MCF 10A (cell line): ENCODE results near the gene FBXW7. TPM values are rescaled to one million over a fixed set of nuclear protein-coding genes. Genes with fewer than 3 reads are reported as not detected.

Experiments used
- BruUV-seq: library from RNA; stranded (reverse); fragments of 400-500 nt; replicated peaks from 2 replicates; lab custom pipeline; 2021; lab: Mats Ljungman, UMichigan
- CTCF ChIA-PET: fragments of 300-600 bp; sonication (Branson Sonifier 250); formaldehyde crosslinking; extraction: SDS; loops from one replicate; lab custom pipeline; 2021; ENCODE audit warnings: antibody characterized with exemption, inconsistent platforms; lab: Yijun Ruan, JAX
- POLR2A ChIA-PET: fragments of 300-600, 350-650 bp; sonication (Branson Sonifier 250); formaldehyde crosslinking; extraction: SDS; loops from one replicate; lab custom pipeline; 2020; ENCODE audit warnings: antibody characterized with exemption, inconsistent platforms; lab: Yijun Ruan, JAX
- DNase-seq: peaks from one replicate; pipeline ENCODE4 v3.0.0-alpha.2; 2018; ENCODE audit not compliant: unreplicated experiment
- H3K27ac Mint-ChIP-seq: one replicate; pipeline ENCODE4 v1.8.0; 2022; ENCODE audit warnings: mild to moderate bottlenecking, low read depth, mixed read lengths; ENCODE audit not compliant: unreplicated experiment
- H3K27me3 Mint-ChIP-seq: one replicate; pipeline ENCODE4 v1.8.0; 2022; ENCODE audit warnings: mixed read lengths; ENCODE audit not compliant: insufficient read depth, unreplicated experiment
- H3K36me3 Mint-ChIP-seq: one replicate; pipeline ENCODE4 v1.8.0; 2022; ENCODE audit warnings: mild to moderate bottlenecking, moderate library complexity, mixed read lengths; ENCODE audit not compliant: insufficient read depth, unreplicated experiment
- H3K4me1 Mint-ChIP-seq: one replicate; pipeline ENCODE4 v1.8.0; 2022; ENCODE audit warnings: mixed read lengths; ENCODE audit not compliant: insufficient read depth, unreplicated experiment
- H3K4me3 Mint-ChIP-seq: one replicate; pipeline ENCODE4 v1.8.0; 2022; ENCODE audit warnings: mild to moderate bottlenecking, moderate library complexity, mixed read lengths; ENCODE audit not compliant: unreplicated experiment
- H3K9me3 Mint-ChIP-seq: one replicate; pipeline ENCODE4 v1.8.0; 2022; ENCODE audit warnings: mixed read lengths; ENCODE audit not compliant: unreplicated experiment
- CTCF ChIP-seq: fragments of 200-600 bp; IDR thresholded peaks from one replicate; pipeline ENCODE4 v1.8.0; 2022; ENCODE audit warnings: antibody characterized with exemption, mild to moderate bottlenecking; ENCODE audit not compliant: unreplicated experiment
- intact Hi-C: fragments of 100-400 bp; cut with micrococcal nuclease; formaldehyde crosslinking; loops from 2 replicates; pipeline ENCODE4 v1.14.1; 2022
- total RNA-seq: library from RNA; stranded (reverse); gene quantifications from 2 replicates; pipeline ENCODE4 v1.2.3, GENCODE V29; 2022

Gene FBXW7
- total RNA-seq, 1 experiment from 2014 or later = 40.2 TPM

- no peaks in the 10 kb centered on the region for H3K36me3 Mint-ChIP-seq
- no peak overlapping the region for H3K27ac Mint-ChIP-seq
- intact Hi-C loops = loop anchor here (5.0 kb wide), 1 partner anchor 68 kb away; no protein-coding TSS in a partner anchor
- no peaks in the 10 kb centered on the region for H3K9me3 Mint-ChIP-seq
- BruUV-seq = no TSS peak
- no peaks in the 10 kb centered on the region for H3K27me3 Mint-ChIP-seq
- peaks cover 20% of the 10 kb centered on the region for H3K4me1 Mint-ChIP-seq
- POLR2A ChIA-PET = interaction anchor here (0.7 to 1.7 kb wide), 3 partner anchors 9 to 841 kb away, joined by 3 to 4 read pairs (median 3); no protein-coding TSS in a partner anchor
- H3K4me3 Mint-ChIP-seq = no peak overlapping the region
- no peak for DNase-seq
- CTCF ChIA-PET = interaction anchor here (0.6 kb wide), 2 partner anchors 67 to 175 kb away, joined by 3 to 4 read pairs; no protein-coding TSS in a partner anchor
- no peak for TF ChIP-seq CTCF
These were observed 71.7 kb downstream of the FBXW7 start for GRCh38 chr4:152464030-152464823.

- Mint-ChIP-seq H3K4me3 (no peak overlapping the region), H3K4me1 (peaks cover 27% of the 10 kb centered on the region), H3K27me3 (no peaks in the 10 kb centered on the region), H3K36me3 (no peaks in the 10 kb centered on the region), H3K9me3 (no peaks in the 10 kb centered on the region), H3K27ac (no peak overlapping the region)
- ChIA-PET CTCF (no interaction called here), POLR2A (interaction anchor here (0.7 to 1.7 kb wide), 4 partner anchors 8 to 842 kb away, joined by 3 to 4 read pairs (median 3); no protein-coding TSS in a partner anchor)
- intact Hi-C loops = loop anchor here (5.0 kb wide), 1 partner anchor 69 kb away; no protein-coding TSS in a partner anchor
- no TSS peak for BruUV-seq
- no peak for DNase-seq
- TF ChIP-seq CTCF = no peak
These were observed 72.3 kb downstream of the FBXW7 start for GRCh38 chr4:152463562-152463961.

GRCh38 chr4:152462695-152463094, 73.2 kb downstream of the FBXW7 start:
- H3K36me3 Mint-ChIP-seq = no peaks in the 10 kb centered on the region
- no peaks in the 10 kb centered on the region for H3K9me3 Mint-ChIP-seq
- no peak overlapping the region for H3K27ac Mint-ChIP-seq
- no TSS peak for BruUV-seq
- ChIA-PET POLR2A (interaction anchor here (0.6 to 0.7 kb wide), 2 partner anchors 18 to 133 kb away, joined by 3 read pairs; no protein-coding TSS in a partner anchor), CTCF (interaction anchor here (0.7 to 0.9 kb wide), 2 partner anchors 8 to 676 kb away, joined by 3 to 5 read pairs; no protein-coding TSS in a partner anchor)
- DNase-seq = no peak
- peaks cover 30% of the 10 kb centered on the region for H3K4me1 Mint-ChIP-seq
- TF ChIP-seq CTCF = no peak
- no peaks in the 10 kb centered on the region for H3K27me3 Mint-ChIP-seq
- intact Hi-C loops = loop anchor here (5.0 kb wide), 1 partner anchor 70 kb away; no protein-coding TSS in a partner anchor
- H3K4me3 Mint-ChIP-seq = no peak overlapping the region

GRCh38 chr4:152462047-152462446, 73.8 kb downstream of the FBXW7 start:
- no peaks in the 10 kb centered on the region for H3K9me3 Mint-ChIP-seq
- ChIA-PET CTCF (interaction anchor here (0.7 to 0.9 kb wide), 2 partner anchors 7 to 677 kb away, joined by 3 to 5 read pairs; no protein-coding TSS in a partner anchor), POLR2A (interaction anchor here (0.6 kb wide), 1 partner anchor 133 kb away, joined by 3 read pairs; no protein-coding TSS in a partner anchor)
- BruUV-seq = no TSS peak
- no peak for TF ChIP-seq CTCF
- no peaks in the 10 kb centered on the region for H3K27me3 Mint-ChIP-seq
- peaks cover 31% of the 10 kb centered on the region for H3K4me1 Mint-ChIP-seq
- intact Hi-C loops = loop anchor here (5.0 kb wide), 1 partner anchor 70 kb away; no protein-coding TSS in a partner anchor
- H3K36me3 Mint-ChIP-seq = no peaks in the 10 kb centered on the region
- H3K4me3 Mint-ChIP-seq = no peak overlapping the region
- H3K27ac Mint-ChIP-seq = no peak overlapping the region
- DNase-seq = no peak
